NCI-H1417 treated with DMSO at 0.1 percent for 48 hours (cell line): ENCODE results near the gene DRD2.
"Not testable (repeated sequence)": the region's sequence is repeated elsewhere in the genome, so short reads cannot be mapped to it uniquely, and the experiment has no call there.

Source experiments
- DNase-seq: peaks from one replicate; lab custom pipeline; 2025; lab: John Stamatoyannopoulos, UW

DRD2 gene

GRCh38 chr11:113475160-113475761 is at the start of gene DRD2:
Gene DRD2 (minus strand): TSS chr11:113475398. CDS start chr11:113424651, 50,747 bp downstream.
- DNase-seq: no peak

DNA sequence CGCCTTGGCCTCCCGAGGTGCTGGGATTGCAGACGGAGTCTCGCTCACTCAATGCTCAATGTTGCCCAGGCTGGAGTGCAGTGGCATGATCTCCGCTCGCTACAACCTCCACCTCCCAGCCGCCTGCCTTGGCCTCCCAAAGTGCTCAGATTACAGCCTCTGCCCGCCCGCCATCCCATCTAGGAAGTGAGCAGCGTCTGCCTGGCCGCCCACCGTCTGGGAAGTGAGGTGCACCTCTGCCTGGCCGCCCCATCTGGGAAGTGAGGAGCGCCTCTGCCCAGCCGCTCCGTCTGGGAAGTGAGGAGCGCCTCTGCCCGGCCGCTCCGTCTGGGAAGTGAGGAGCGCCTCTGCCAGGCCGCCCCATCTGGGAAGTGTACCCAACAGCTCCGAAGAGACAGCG is 48.7 kb upstream of the DRD2 start:
- DNase-seq: not testable (repeated sequence)

- DNase-seq: no peak
Measured at GRCh38 chr11:113521737-113522517, 46.7 kb upstream of the DRD2 start.

DNA sequence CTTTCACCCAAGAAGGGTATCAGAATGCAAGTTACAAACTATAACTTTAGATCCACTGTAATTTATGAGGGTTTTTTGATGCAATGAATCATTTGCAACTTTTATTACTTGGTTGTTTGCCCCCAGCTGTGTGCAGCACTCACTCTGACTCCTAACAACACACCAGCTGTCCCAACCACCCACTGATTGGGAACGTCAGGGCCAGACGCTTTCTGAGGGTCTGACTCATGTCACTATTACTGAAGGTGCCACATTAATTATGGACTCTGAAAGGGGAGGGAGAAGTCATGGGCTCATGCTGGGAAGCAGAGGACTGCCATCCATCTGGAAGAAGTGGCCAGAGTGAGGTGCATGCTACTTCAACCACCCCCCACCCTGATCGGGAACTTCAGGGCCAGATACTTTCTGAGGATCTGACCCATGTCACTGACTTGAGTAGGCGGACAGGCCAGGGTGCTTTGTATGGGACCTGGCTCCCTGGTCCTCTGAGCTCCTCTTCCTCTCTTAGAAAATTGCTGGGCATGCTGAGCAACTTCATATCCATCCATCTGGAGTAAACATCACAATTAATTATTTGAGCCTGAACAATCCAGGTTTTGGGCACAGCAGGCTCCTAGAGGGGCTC is 44.9 kb upstream of the DRD2 start:
- DNase-seq: peak; percentile 27

DNA sequence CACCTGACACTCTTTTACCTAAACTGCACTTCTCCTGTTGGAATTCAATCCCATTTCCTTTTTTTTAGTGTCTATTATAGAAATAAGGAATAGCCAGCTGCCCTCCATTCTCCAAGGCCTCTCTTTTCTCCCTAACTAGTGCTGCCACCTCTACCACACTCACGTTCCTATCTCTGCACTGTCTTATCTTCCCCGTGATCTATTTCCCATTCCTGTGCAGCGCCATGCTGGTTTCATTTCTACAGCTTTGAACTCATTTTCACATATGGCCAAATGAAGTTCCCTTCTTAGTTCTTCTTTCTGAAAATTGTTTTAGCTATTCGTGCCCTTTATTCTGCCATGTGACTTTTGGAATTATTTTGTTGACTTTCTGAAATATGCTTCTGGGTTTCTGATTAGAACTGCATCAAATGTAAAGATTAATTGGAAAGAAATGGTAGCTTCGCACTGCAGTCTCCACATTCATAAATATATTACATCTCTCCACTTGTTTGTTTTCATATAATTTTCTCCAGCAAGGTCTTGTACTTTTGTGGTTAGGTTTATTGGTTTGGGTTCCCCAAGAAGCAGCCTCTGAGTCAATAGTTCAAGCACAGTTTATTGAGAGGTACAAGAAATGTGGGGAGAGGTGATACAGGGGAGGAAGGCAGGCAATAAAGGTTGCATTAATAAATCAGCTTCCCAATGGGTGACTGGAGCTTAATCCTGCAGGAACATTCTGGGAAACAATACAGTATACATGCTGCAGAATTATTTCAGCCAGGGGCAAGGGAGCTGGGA is 43.7 kb upstream of the DRD2 start:
- no peak for DNase-seq

DNA sequence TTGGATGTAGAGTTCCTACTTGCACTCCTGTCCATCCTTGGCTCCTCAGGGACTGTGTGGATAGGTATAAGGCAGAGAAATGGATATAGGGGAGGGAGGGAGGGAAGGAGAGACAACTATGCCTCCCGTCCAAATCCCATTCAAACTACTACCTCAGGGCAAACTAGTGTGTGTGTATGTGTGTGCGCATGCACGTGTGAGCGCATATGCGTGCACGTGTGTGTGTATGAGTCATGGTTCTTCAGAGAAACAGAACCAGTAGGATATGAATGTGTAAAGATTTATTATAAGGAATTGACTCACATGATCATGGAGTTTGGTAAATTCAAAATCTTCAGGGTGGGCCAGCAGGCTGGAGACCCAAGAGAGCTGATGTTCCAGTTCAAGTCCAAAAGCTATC is 42.2 kb upstream of the DRD2 start:
- DNase-seq: no peak

- no peak for DNase-seq
Measured at GRCh38 chr11:113514856-113515255, 39.7 kb upstream of the DRD2 start.

GRCh38 chr11:113507341-113507740 is 32.1 kb upstream of the DRD2 start:
- no peak for DNase-seq

DNA sequence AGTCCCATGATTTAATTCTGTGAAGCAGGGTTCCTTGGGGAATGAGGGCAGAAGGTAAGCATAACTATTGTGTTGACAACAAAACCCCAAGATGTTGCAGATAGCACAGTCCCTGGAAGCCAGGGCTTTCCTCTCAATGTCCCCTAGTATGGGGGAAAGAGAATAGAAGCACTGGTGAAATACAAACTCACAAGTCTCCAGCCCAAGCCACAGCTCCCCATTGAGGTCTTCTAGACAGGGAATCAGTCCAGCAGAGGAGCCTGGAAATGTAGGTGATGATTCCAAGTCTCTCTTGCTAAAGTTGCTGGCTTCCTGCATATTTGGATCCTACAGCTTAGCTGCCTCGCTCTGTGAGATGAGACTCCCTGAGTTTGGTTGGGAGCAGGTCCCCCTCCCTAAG is 31.7 kb upstream of the DRD2 start:
- DNase-seq: no peak

GRCh38 chr11:113506461-113506860 is 31.3 kb upstream of the DRD2 start:
- no peak for DNase-seq

- no peak for DNase-seq
Measured at GRCh38 chr11:113505541-113506375, 30.6 kb upstream of the DRD2 start.

GRCh38 chr11:113505046-113505445 is 29.8 kb upstream of the DRD2 start:
- DNase-seq: no peak

- no peak for DNase-seq
Measured at GRCh38 chr11:113504586-113504985, 29.4 kb upstream of the DRD2 start.

GRCh38 chr11:113504071-113504470 is 28.9 kb upstream of the DRD2 start:
- DNase-seq: no peak

DNA sequence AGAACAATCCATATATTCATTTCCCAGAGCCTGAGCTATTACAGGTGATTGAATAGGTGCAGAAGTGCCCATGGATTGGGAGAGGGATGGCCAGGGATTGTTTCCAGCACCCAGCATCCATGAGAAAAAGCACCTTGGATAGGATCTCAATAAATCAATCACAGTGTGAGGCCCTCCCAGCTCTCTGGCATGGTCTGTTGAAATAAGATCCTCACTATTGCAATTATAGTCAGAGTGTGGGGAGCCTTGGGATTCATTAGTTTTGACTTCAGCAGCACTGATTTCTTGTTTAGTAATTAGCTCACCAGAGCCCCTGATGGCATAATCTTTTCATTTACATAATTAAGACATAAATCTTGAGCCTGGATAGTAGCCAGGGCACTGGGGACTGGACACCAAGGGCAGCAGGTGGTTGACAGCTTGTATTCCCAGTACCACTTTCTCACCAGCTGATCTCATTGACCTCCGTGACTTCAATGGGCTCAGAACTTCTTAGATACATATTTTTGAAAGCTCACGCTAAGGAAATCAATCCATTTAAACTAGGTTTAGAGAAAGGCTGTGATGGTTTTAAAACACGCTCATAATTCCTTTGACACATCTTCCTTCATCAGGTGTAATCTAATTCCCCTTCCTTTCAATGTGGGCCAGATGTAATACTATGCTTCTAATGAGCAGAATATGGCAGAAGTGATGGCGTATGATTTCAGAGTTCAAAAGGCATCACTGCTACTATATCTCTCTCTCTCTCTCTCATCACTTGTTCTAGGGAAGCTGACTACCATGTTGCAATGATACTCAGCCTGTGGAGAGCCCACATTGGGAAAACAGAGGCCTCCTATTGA is 22.1 kb upstream of the DRD2 start:
- DNase-seq: peak; percentile 58

DNA sequence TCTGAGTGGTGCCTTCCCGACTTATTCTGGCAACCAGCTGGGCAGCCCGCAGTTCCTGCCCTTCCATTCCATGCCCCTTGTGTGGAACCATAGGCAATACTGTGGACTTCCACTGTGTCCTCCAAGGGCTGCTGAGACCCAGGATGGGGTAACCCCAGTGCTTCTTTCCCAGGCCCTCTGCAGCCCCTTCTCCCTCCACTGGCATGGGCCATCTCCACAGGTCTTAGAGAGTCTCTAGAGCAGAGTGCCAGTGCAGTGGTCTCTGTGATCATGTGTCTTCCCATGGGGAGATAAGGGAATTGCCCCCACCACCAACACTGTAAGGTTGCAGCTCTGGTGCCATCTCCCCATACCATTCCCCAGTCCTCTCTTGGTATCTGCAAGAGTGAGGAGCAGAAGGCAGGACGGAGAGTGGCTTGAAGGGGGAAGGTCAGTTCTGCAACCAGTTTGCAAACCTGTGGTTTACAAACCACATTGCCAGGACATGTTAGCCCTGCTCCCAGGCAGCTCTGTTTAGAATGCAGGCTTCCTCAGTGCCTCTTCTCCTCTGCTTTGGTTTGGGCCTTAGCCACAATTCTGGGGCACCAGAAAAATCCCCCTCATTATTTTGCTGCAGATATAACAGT is 20.9 kb upstream of the DRD2 start:
- no peak for DNase-seq

GRCh38 chr11:113494021-113494420 is 18.8 kb upstream of the DRD2 start:
- DNase-seq: no peak

GRCh38 chr11:113493206-113493605 is 18.0 kb upstream of the DRD2 start:
- DNase-seq: no peak

DNA sequence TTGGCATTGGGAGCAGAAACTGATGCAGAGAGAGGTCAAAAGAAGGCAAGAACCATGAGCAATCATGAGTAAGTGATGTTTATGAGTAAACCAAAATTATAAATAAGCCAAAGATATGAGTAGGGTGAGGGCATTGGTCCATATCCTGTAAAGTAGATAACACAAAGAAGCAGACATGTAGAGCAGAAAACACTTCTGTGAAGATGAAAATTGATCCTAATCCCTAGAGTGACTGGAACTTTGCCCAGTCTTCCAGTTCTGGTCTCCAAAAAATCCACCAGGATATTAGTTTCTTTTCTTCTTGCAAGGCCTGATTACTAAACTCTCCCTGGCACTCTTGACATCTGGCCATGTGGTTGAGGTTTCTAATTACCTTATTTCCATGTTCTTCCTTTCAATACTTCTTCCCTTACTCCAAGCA is 13.7 kb upstream of the DRD2 start:
- no peak for DNase-seq

- no peak for DNase-seq
Measured at GRCh38 chr11:113487622-113488021, 12.4 kb upstream of the DRD2 start.
